Naive B cell (primary cell): Measurements from ENCODE around the gene RABGGTA. TPM values are rescaled to one million over a fixed set of nuclear protein-coding genes. Genes with fewer than 3 reads are reported as not detected.
"Not testable (repeated sequence)": the region's sequence is repeated elsewhere in the genome, so short reads cannot be mapped to it uniquely, and the experiment has no call there.

ENCODE experiments used
- ATAC-seq, 2 donors: fragments of 150-1000 bp; cut with Tn5 transposase; 2 replicates each; pipeline ENCODE4 v1.10.0; 2021; ENCODE audit warnings: low read depth in 2 of 2, mild to moderate bottlenecking in 2 of 2, moderate library complexity in 2 of 2
- DNase-seq: peaks from one replicate; pipeline ENCODE4 v3.0.0; 2022
- H3K27ac Mint-ChIP-seq, 6 donors: one replicate each; pipeline ENCODE4 v1.8.0; 2020 to 2022; ENCODE audit warnings: mild to moderate bottlenecking in 6 of 6, mixed read lengths in 6 of 6, moderate library complexity in 5 of 6, inconsistent platforms in 2 of 6
- H3K27me3 Mint-ChIP-seq, 3 donors: one replicate each; pipeline ENCODE4 v1.8.0; 2021 to 2022; ENCODE audit warnings: mixed read lengths in 3 of 3, mild to moderate bottlenecking in 1 of 3
- H3K36me3 Mint-ChIP-seq, 2 donors: one replicate each; pipeline ENCODE4 v1.8.0; 2020 to 2022; ENCODE audit warnings: mixed read lengths in 2 of 2, inconsistent platforms in 1 of 2, mild to moderate bottlenecking in 1 of 2
- H3K4me1 Mint-ChIP-seq, 3 donors: one replicate each; pipeline ENCODE4 v1.8.0; 2020 to 2022; ENCODE audit warnings: mixed read lengths in 3 of 3, inconsistent platforms in 1 of 3, mild to moderate bottlenecking in 1 of 3, moderate library complexity in 1 of 3
- H3K4me3 Mint-ChIP-seq, 8 donors: one replicate each; pipeline ENCODE4 v1.8.0; 2020 to 2022; ENCODE audit warnings: mild to moderate bottlenecking in 8 of 8, mixed read lengths in 8 of 8, moderate library complexity in 8 of 8, inconsistent platforms in 2 of 8
- H3K9me3 Mint-ChIP-seq, 7 donors: one replicate each; pipeline ENCODE4 v1.8.0; 2020 to 2022; ENCODE audit warnings: mixed read lengths in 7 of 7, mild to moderate bottlenecking in 5 of 7, inconsistent platforms in 2 of 7, moderate library complexity in 1 of 7
- polyA plus RNA-seq, 6 donors: library from polyadenylated mRNA; unstranded; fragments of 300-500 nt; fragmentation: Illumina TruSeq; gene quantifications; one replicate each; pipeline ENCODE4 v1.2.3, GENCODE V29; 2021; ENCODE audit warnings: low read depth in 6 of 6

The RABGGTA gene
- polyA plus RNA-seq, 6 donors from 2014 or later, result 22.2 to 36.2 (median 22.8) TPM

DNA sequence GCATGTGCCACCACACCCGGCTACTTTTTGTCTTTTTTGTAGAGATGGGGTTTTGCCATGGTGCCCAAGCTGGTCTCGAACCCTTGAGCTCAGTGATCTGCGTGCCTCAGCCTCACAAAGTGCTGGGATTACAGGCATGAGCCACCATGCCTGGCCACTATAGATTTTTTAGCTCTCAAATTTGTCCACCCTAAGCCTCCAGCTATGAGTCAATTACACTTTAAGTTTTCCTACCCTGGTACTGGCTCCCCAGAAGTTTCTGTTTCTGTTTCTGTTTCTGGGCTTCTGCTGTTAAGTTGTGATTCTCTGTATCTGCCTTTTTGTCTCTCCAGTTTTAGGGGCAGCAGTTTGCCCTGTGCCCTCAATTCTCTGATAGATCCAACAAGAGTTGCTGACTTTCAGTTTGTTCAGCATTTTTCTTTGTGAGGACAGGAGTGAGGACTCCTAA, 24.6 kb downstream of the RABGGTA start:
- no peaks in the 10 kb centered on the region for H3K27me3 Mint-ChIP-seq
- peaks cover 19 to 51% (median 32%) of the 10 kb centered on the region in 3 donors for H3K4me1 Mint-ChIP-seq
- H3K36me3 Mint-ChIP-seq, result no peaks in the 10 kb centered on the region

GRCh38 chr14:24245350-24245749, 26.0 kb downstream of the RABGGTA start:
- peak overlapping the region in 4 of 6 donors; percentile 54 to 95 (median 76) for H3K27ac Mint-ChIP-seq
- not testable (repeated sequence) for ATAC-seq, H3K27me3 Mint-ChIP-seq, DNase-seq, H3K9me3 Mint-ChIP-seq, H3K36me3 Mint-ChIP-seq
- peak overlapping the region in 1 of 8 donors; percentile 50 for H3K4me3 Mint-ChIP-seq
- peaks cover 25 to 53% (median 41%) of the 10 kb centered on the region in 3 donors for H3K4me1 Mint-ChIP-seq

More for the DNA sequence above, 24.6 kb downstream of the RABGGTA start:
- DNase-seq (no peak), ATAC-seq (no peak)
- peak overlapping the region; percentile 12 to 91 (median 71) for H3K27ac Mint-ChIP-seq
- H3K4me3 Mint-ChIP-seq, result peak overlapping the region in 5 of 8 donors; percentile 10 to 73 (median 52)
- H3K9me3 Mint-ChIP-seq, result no peaks in the 10 kb centered on the region

- Mint-ChIP-seq H3K9me3 (no peaks in the 10 kb centered on the region), H3K36me3 (peaks cover 0 to 2% of the 10 kb centered on the region in 2 donors), H3K4me3 (peak overlapping the region; percentile 90 to 100 (median 98)), H3K27me3 (no peaks in the 10 kb centered on the region), H3K4me1 (peaks cover 43 to 70% (median 61%) of the 10 kb centered on the region in 3 donors), H3K27ac (peak overlapping the region; percentile 97 to 100 (median 100))
- ATAC-seq (peak; percentile 2 to 3), DNase-seq (no peak)
Observed at GRCh38 chr14:24243336-24243836, 28.0 kb downstream of the RABGGTA start.

DNA sequence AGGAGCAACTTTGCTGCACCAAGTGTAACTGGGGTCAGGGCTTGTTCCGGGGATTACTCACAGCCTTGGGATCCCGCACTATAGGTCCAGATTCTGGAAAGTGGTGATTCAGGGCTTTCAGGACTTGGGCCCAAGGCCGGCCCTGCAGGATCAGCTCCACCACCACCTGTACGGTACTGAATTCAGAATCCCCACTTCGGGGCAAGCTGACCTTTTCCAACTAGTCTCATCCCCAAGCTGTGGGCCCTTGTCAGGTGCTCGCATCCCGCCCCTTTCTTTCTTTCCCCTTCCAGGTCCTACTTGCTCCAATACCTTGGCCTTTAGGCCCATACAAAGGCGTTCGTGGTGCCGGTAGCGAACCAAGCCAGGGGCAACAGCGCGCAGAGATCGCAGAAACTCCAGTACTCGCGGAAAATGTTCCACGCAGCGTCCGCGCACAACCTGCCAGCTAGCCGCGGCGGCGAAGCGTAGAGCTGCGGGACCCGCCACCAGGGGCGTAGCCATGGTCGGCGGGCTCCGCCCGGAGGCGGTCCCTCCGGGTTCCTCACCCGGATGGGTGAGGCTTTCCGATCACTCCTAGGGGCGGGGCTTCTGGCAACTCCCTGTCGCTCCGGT, 29.5 kb downstream of the RABGGTA start:
- Mint-ChIP-seq H3K36me3 (peaks cover 8 to 16% of the 10 kb centered on the region in 2 donors), H3K4me1 (peaks cover 51 to 75% (median 67%) of the 10 kb centered on the region in 3 donors), H3K27me3 (no peaks in the 10 kb centered on the region), H3K27ac (peak overlapping the region; percentile 97 to 100 (median 100)), H3K9me3 (no peaks in the 10 kb centered on the region), H3K4me3 (peak overlapping the region; percentile 90 to 100 (median 98))
- DNase-seq, result peak; percentile 96
- ATAC-seq, result peak; percentile 71 to 74

DNA sequence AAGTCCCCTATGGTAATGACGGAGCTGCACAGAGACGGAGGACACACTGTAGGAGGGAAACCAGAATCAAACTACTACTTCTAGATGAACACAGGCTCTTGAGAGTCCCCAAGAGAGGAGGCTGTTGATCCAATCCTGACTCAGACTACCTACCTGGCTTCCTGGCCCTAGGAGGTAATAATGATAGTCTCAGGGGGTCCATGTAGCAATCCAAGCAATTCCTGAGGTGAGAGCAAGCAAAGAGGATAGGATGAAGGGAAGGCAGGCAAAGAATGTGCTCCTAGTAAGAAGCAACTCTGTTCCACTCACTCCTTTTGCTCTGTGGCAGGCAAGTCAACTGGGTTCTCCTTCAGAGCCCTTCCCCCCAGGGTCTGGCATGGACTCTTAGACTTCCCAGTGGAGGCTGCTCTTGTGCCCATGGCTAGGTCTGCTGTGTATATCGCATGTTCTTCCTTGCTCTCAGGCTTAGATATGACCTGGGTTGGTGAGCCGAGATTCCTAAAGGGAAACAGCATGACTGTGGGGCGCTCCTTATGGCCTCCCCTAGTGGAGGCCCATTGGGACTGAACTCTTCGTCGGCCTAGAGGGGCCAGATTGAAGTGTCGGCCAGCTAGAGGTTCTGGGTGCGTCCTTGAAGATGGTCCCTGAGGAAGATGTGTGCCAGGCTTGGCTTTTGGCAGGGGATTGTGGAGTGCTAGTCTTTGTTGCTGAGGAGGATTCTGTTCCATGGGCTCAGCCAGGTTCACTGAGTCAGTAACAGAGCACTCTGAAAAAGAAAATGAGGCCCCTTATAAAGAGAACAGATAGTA, 31.1 kb downstream of the RABGGTA start:
- peaks cover 58 to 84% (median 77%) of the 10 kb centered on the region in 3 donors for H3K4me1 Mint-ChIP-seq
- DNase-seq, result no peak
- H3K27me3 Mint-ChIP-seq, result no peaks in the 10 kb centered on the region
- H3K27ac Mint-ChIP-seq, result peak overlapping the region in 5 of 6 donors; percentile 45 to 87 (median 75)
- H3K4me3 Mint-ChIP-seq, result peak overlapping the region; percentile 63 to 100 (median 96)
- peaks cover 18 to 30% of the 10 kb centered on the region in 2 donors for H3K36me3 Mint-ChIP-seq
- no peak for ATAC-seq
- H3K9me3 Mint-ChIP-seq, result no peaks in the 10 kb centered on the region

GRCh38 chr14:24238527-24239037, 32.8 kb downstream of the RABGGTA start:
- no peaks in the 10 kb centered on the region for H3K9me3 Mint-ChIP-seq
- H3K27ac Mint-ChIP-seq, result peak overlapping the region in 3 of 6 donors; percentile 11 to 91 (median 58)
- H3K27me3 Mint-ChIP-seq, result no peaks in the 10 kb centered on the region
- no peak for ATAC-seq
- peaks cover 54 to 79% (median 75%) of the 10 kb centered on the region in 3 donors for H3K4me1 Mint-ChIP-seq
- H3K36me3 Mint-ChIP-seq, result peaks cover 18 to 30% of the 10 kb centered on the region in 2 donors
- H3K4me3 Mint-ChIP-seq, result peak overlapping the region in 4 of 8 donors; percentile 34 to 94 (median 77)
- DNase-seq, result no peak

DNA sequence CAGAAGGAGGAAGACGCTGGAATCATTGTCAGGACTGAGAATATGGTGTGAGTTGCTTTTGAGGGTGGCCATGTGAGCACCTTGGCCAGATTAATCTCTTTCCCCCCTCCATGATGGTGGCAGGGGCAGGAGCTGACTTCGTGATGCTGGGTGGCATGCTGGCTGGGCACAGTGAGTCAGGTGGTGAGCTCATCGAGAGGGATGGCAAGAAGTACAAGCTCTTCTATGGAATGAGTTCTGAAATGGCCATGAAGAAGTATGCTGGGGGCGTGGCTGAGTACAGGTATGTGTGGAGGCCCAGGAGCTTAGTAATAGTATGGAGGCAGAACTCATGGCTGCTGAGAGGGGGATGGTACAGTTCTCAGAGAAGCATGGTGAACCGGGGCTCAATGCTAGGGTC, 33.3 kb downstream of the RABGGTA start:
- ATAC-seq (no peak), DNase-seq (no peak)
- Mint-ChIP-seq H3K27ac (peak overlapping the region in 4 of 6 donors; percentile 58 to 91 (median 74)), H3K4me3 (peak overlapping the region in 2 of 8 donors; percentile 75 to 94), H3K4me1 (peaks cover 54 to 79% (median 75%) of the 10 kb centered on the region in 3 donors), H3K9me3 (no peaks in the 10 kb centered on the region), H3K27me3 (no peaks in the 10 kb centered on the region), H3K36me3 (peaks cover 18 to 30% of the 10 kb centered on the region in 2 donors)

- ATAC-seq (no peak), DNase-seq (no peak)
- H3K9me3 Mint-ChIP-seq, result no peaks in the 10 kb centered on the region
- H3K4me3 Mint-ChIP-seq, result peak overlapping the region in 2 of 8 donors; percentile 66 to 94
- H3K27ac Mint-ChIP-seq, result peak overlapping the region in 4 of 6 donors; percentile 26 to 83 (median 66)
- peaks cover 54 to 80% (median 73%) of the 10 kb centered on the region in 3 donors for H3K4me1 Mint-ChIP-seq
- H3K36me3 Mint-ChIP-seq, result peaks cover 18 to 30% of the 10 kb centered on the region in 2 donors
- no peaks in the 10 kb centered on the region for H3K27me3 Mint-ChIP-seq
Observed at GRCh38 chr14:24237463-24237955, 33.9 kb downstream of the RABGGTA start.

- Mint-ChIP-seq H3K4me1 (peaks cover 58 to 79% (median 73%) of the 10 kb centered on the region in 3 donors), H3K4me3 (peak overlapping the region in 3 of 8 donors; percentile 35 to 94 (median 66)), H3K9me3 (no peaks in the 10 kb centered on the region), H3K27ac (peak overlapping the region in 3 of 6 donors; percentile 41 to 83 (median 74)), H3K36me3 (peaks cover 18 to 30% of the 10 kb centered on the region in 2 donors), H3K27me3 (no peaks in the 10 kb centered on the region)
- DNase-seq (no peak), ATAC-seq (no peak)
Observed at GRCh38 chr14:24236689-24237462, 34.5 kb downstream of the RABGGTA start.

DNA sequence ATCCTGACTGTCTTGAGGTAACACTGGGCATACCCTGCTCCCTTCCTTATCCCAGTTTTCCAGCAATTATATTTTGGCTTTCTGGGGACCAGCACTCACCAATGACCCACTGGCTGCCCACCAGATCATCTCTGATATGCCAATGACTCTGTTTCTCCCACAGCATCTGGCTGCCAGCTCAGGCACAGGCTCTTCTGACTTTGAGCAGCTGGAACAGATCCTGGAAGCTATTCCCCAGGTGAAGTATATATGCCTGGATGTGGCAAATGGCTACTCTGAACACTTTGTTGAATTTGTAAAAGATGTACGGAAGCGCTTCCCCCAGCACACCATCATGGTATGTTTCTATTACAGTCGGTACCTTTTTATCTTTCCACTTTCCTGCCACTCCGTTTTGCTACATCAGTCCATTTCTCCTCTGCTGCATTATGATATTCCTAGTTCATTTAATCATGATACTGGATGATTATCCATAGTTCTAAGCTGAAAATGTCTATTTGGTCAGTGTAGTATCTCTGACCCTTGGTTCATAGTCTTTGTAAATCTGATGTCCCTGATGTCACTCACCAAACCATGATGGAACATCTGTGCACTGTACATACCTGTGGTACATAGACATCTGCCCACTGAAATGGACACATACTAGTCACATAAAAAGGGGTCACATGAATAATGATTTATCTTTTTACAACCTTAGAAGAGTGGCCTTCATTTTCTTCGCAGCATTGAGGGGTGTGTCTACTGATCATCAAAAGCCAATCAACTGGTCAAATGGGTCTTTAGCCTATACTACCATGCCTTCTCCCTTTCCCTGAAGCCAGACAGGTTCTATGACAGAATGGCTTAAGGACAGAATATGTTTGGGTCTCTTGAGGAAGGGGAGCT, 35.4 kb downstream of the RABGGTA start:
- Mint-ChIP-seq H3K27me3 (no peaks in the 10 kb centered on the region), H3K9me3 (no peaks in the 10 kb centered on the region), H3K36me3 (peaks cover 18 to 30% of the 10 kb centered on the region in 2 donors), H3K4me1 (peaks cover 64 to 83% (median 79%) of the 10 kb centered on the region in 3 donors), H3K27ac (peak overlapping the region in 4 of 6 donors; percentile 42 to 86 (median 74)), H3K4me3 (peak overlapping the region in 1 of 8 donors; percentile 94)
- DNase-seq, result no peak
- no peak for ATAC-seq

GRCh38 chr14:24234095-24235005, 37.0 kb downstream of the RABGGTA start:
- Mint-ChIP-seq H3K4me3 (peak overlapping the region in 7 of 8 donors; percentile 24 to 99 (median 67)), H3K4me1 (peaks cover 49 to 71% (median 64%) of the 10 kb centered on the region in 3 donors), H3K9me3 (no peaks in the 10 kb centered on the region), H3K36me3 (peaks cover 18 to 30% of the 10 kb centered on the region in 2 donors), H3K27me3 (no peaks in the 10 kb centered on the region), H3K27ac (peak overlapping the region in 4 of 6 donors; percentile 17 to 72 (median 48))
- DNase-seq (no peak), ATAC-seq (no peak)
